Lung (tissue), 12 donors: ENCODE data around the gene DOC2A. TPM values are rescaled to one million over a fixed set of nuclear protein-coding genes. Genes with fewer than 3 reads are reported as not detected.

Source experiments
- ATAC-seq: fragments of 200-7000 bp; cut with Tn5 transposase; one replicate; pipeline ENCODE4 v1.9.1; 2020; ENCODE audit warnings: moderate number of reproducible peaks; ENCODE audit not compliant: insufficient read depth, low FRiP score
- DNase-seq, 3 donors: peaks; one replicate each; pipeline ENCODE4 v3.0.0-alpha.2; 2013 to 2017
- H3K27ac ChIP-seq, 2 donors: one replicate each; pipeline ENCODE4 v1.5.1; 2013; ENCODE audit warnings: mild to moderate bottlenecking in 2 of 2, moderate library complexity in 2 of 2, control low read depth in 1 of 2, inconsistent platforms in 1 of 2, low read depth in 1 of 2, low read length in 1 of 2
- H3K27me3 ChIP-seq, 3 donors: one replicate each; pipeline ENCODE4 v1.5.1; 2013; ENCODE audit warnings: low read length in 2 of 3; ENCODE audit not compliant: control insufficient read depth in 3 of 3, insufficient read depth in 3 of 3
- H3K36me3 ChIP-seq, 4 donors: one replicate each; pipeline ENCODE4 v1.5.1; 2013; ENCODE audit warnings: low read length in 4 of 4, mild to moderate bottlenecking in 1 of 4, moderate library complexity in 1 of 4; ENCODE audit not compliant: control insufficient read depth in 4 of 4, insufficient read depth in 4 of 4
- H3K4me1 ChIP-seq, 5 donors: one replicate each; pipeline ENCODE4 v1.5.1; 2013; ENCODE audit warnings: low read length in 5 of 5, mild to moderate bottlenecking in 2 of 5, moderate library complexity in 1 of 5; ENCODE audit not compliant: control insufficient read depth in 5 of 5, insufficient read depth in 5 of 5
- H3K4me3 ChIP-seq: one replicate; pipeline ENCODE4 v1.5.1; 2013; ENCODE audit warnings: mild to moderate bottlenecking, control low read depth, moderate library complexity
- H3K9ac ChIP-seq, 2 donors: one replicate each; pipeline ENCODE4 v1.5.1; 2013; ENCODE audit warnings: low read length in 2 of 2, control low read depth in 1 of 2; ENCODE audit not compliant: insufficient read depth in 1 of 2
- H3K9me3 ChIP-seq, 4 donors: one replicate each; pipeline ENCODE4 v1.5.1; 2013; ENCODE audit warnings: low read length in 3 of 4, mild to moderate bottlenecking in 1 of 4, moderate library complexity in 1 of 4; ENCODE audit not compliant: control insufficient read depth in 4 of 4, insufficient read depth in 3 of 4
- CTCF ChIP-seq: IDR thresholded peaks from 2 replicates; pipeline ENCODE4 v1.5.1; 2012; ENCODE audit warnings: mild to moderate bottlenecking; ENCODE audit errors: control extremely low read depth, extremely low read depth
- WGBS, 2 donors: extraction: QIAGEN DNeasy Blood & Tissue Kit; methylation state at CpG; one replicate each; pipeline ENCODE4 v1.1.7; 2013; 5-methylcytosine and 5-hydroxymethylcytosine counted together
- polyA plus RNA-seq, 2 donors: library from polyadenylated mRNA; stranded (reverse); fragments of 200-250 nt; gene quantifications; one replicate each; pipeline ENCODE4 v1.2.1, GENCODE V29; 2013
- total RNA-seq, 2 donors: library from RNA; depleted of rRNA in 1 of 2; stranded (reverse); fragments of >200 nt in 1 of 2; gene quantifications; one replicate each; pipeline ENCODE4 v1.2.1, GENCODE V29; 2014 to 2021
- donor health status: control.
- donor health status: control.
- donor health status: Bipolar disorder and iron deficiency.
- donor health status: healthy.
- donor health status: DM: yes; HTN: yes; CAD: no.

DOC2A gene
- total and polyA plus RNA-seq, 4 donors = 1.4 to 8.7 (median 2.7) TPM

- Histone ChIP-seq H3K9ac (no peak overlapping the region), H3K27ac (no peak overlapping the region), H3K4me1 (peaks cover 0 to 7% (median 0%) of the 10 kb centered on the region in 5 donors), H3K27me3 (peaks cover 4 to 31% (median 8%) of the 10 kb centered on the region in 3 donors), H3K36me3 (no peaks in the 10 kb centered on the region), H3K4me3 (no peak overlapping the region), H3K9me3 (peaks cover 0 to 3% (median 0%) of the 10 kb centered on the region in 4 donors)
- DNase-seq = no peak
- WGBS, 2 donors = 18 to 19% methylated on average over 28 to 31 of the region's 31 CpGs
- TF ChIP-seq CTCF = no peak
- ATAC-seq = no peak
Measured at GRCh38 chr16:30011714-30012504, 1.1 kb upstream of the DOC2A start.

GRCh38 chr16:30009990-30010843, 610 bp downstream of the DOC2A start:
- Histone ChIP-seq H3K4me3 (no peak overlapping the region), H3K27me3 (peaks cover 4 to 31% (median 8%) of the 10 kb centered on the region in 3 donors), H3K4me1 (peaks cover 0 to 7% (median 0%) of the 10 kb centered on the region in 5 donors), H3K9me3 (peaks cover 0 to 3% (median 0%) of the 10 kb centered on the region in 4 donors), H3K36me3 (peaks cover 0 to 2% (median 0%) of the 10 kb centered on the region in 4 donors), H3K27ac (no peak overlapping the region), H3K9ac (no peak overlapping the region)
- ATAC-seq (no peak), DNase-seq (no peak)
- TF ChIP-seq CTCF = no peak
- 18 to 22% methylated on average over 34 of the region's 34 CpGs for WGBS, 2 donors

GRCh38 chr16:30009085-30009862, 1.6 kb downstream of the DOC2A start:
- Histone ChIP-seq H3K4me1 (peaks cover 0 to 7% (median 0%) of the 10 kb centered on the region in 5 donors), H3K9ac (no peak overlapping the region), H3K36me3 (peaks cover 0 to 2% (median 0%) of the 10 kb centered on the region in 4 donors), H3K9me3 (peaks cover 0 to 3% (median 0%) of the 10 kb centered on the region in 4 donors), H3K4me3 (no peak overlapping the region), H3K27me3 (peaks cover 4 to 31% (median 8%) of the 10 kb centered on the region in 3 donors), H3K27ac (no peak overlapping the region)
- 43 to 51% methylated on average over 26 of the region's 26 CpGs for WGBS, 2 donors
- DNase-seq = no peak
- TF ChIP-seq CTCF = no peak
- ATAC-seq = no peak
